NK-92 treated with Interleukin-12 subunit alpha and Interleukin-12 subunit beta, amount 100 ng/mL, for 24 hours (cell line): ENCODE data around the gene NXPH3.

Source experiments
- DNase-seq: peaks from one replicate; lab custom pipeline; 2025; lab: John Stamatoyannopoulos, UW

NXPH3 gene

GRCh38 chr17:49592263-49592662 lies 16.6 kb downstream of the NXPH3 start:
- DNase-seq, result no peak

GRCh38 chr17:49595328-49595727 lies 19.7 kb downstream of the NXPH3 start:
- no peak for DNase-seq

GRCh38 chr17:49595980-49596379 lies 20.3 kb downstream of the NXPH3 start:
- DNase-seq, result no peak

GRCh38 chr17:49596613-49597244 lies 21.1 kb downstream of the NXPH3 start:
- DNase-seq, result no peak

GRCh38 chr17:49597436-49597835 lies 21.8 kb downstream of the NXPH3 start:
- DNase-seq, result no peak

- DNase-seq, result no peak
These were observed 22.4 kb downstream of the NXPH3 start for GRCh38 chr17:49597928-49598655.

- DNase-seq, result no peak
These were observed 23.2 kb downstream of the NXPH3 start for GRCh38 chr17:49598918-49599317.

- no peak for DNase-seq
These were observed 25.3 kb downstream of the NXPH3 start for GRCh38 chr17:49600949-49601348.

GRCh38 chr17:49602783-49603182 lies 27.1 kb downstream of the NXPH3 start:
- DNase-seq, result no peak

- no peak for DNase-seq
These were observed 27.6 kb downstream of the NXPH3 start for GRCh38 chr17:49603238-49603637.

- DNase-seq, result no peak
These were observed 28.0 kb downstream of the NXPH3 start for GRCh38 chr17:49603720-49604119.

GRCh38 chr17:49604314-49604869 lies 28.7 kb downstream of the NXPH3 start:
- DNase-seq, result no peak

- DNase-seq, result no peak
These were observed 35.4 kb downstream of the NXPH3 start for GRCh38 chr17:49610883-49611584.

GRCh38 chr17:49612726-49613125 lies 37.1 kb downstream of the NXPH3 start:
- no peak for DNase-seq

GRCh38 chr17:49613182-49613800 lies 37.6 kb downstream of the NXPH3 start:
- DNase-seq, result no peak

- no peak for DNase-seq
These were observed 40.4 kb downstream of the NXPH3 start for GRCh38 chr17:49616086-49616485.

- no peak for DNase-seq
These were observed 41.0 kb downstream of the NXPH3 start for GRCh38 chr17:49616601-49617131.

GRCh38 chr17:49618028-49618611 lies 42.4 kb downstream of the NXPH3 start:
- DNase-seq, result no peak

GRCh38 chr17:49621420-49621819 lies 45.7 kb downstream of the NXPH3 start:
- no peak for DNase-seq

GRCh38 chr17:49621946-49622529 lies 46.4 kb downstream of the NXPH3 start:
- no peak for DNase-seq

- DNase-seq, result no peak
These were observed 49.2 kb downstream of the NXPH3 start for GRCh38 chr17:49624896-49625295.
